Cardiac septum (tissue), 1 donor: ENCODE measurements around the gene KIAA1549. TPM values are rescaled to one million over a fixed set of nuclear protein-coding genes. Genes with fewer than 3 reads are reported as not detected.
"Not testable (repeated sequence)": the region's sequence is repeated elsewhere in the genome, so short reads cannot be mapped to it uniquely, and the experiment has no call there.

ENCODE experiments used
- DNase-seq: peaks from one replicate; pipeline ENCODE4 v3.0.0-alpha.2; 2020; ENCODE audit warnings: low spot score
- intact Hi-C: fragments of 100-400 bp; cut with DNase I; formaldehyde crosslinking; loops from one replicate; pipeline ENCODE4 v1.14.0; 2022
- total RNA-seq: library from RNA; stranded (reverse); fragmentation: NEBNext Ultra II Directional; extraction: Animal tissue kit (Norgen Biotek cat#: 25700); gene quantifications from one replicate; pipeline ENCODE4 v1.2.1, GENCODE V29; 2021
- donor health status: DM: no; HTN: no; CAD: no.

The KIAA1549 gene
- total RNA-seq, 1 donor from 2014 or later, result 1.4 TPM

DNA sequence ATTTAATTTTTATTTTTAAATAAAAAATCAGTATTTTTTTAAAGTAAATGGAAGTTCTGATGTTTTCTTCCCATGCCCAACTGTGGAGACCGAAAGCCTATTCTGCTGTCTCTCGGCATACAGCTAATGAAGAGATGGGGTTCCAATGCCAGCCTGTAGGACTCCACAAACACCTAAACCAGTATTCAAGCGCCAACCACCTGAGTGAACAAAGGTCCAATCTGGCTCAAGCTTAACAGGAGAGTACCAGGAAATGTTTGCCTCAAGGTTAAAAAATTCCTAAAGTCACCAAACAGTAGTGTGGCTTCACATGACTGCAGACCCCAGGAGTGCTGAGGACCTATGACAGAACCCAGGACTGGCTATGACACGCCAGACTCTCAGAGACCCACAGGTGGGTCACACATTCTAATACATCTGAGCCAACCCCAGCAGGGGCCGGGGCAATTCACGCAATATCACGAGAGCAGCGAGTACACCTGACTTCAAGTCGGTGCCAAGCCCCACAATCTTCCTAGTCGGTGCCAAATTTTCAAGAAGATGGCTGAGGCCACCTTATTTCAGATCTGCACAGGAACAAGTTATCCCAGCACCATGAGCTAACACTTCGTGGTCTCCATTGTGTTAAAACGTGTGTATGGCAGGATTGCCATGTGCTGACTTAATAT lies 31.6 kb downstream of the KIAA1549 start:
- DNase-seq, result no peak
- intact Hi-C loops, result no loop called here

GRCh38 chr7:138948403-138948802 lies 32.8 kb downstream of the KIAA1549 start:
- DNase-seq, result no peak
- intact Hi-C loops, result no loop called here

DNA sequence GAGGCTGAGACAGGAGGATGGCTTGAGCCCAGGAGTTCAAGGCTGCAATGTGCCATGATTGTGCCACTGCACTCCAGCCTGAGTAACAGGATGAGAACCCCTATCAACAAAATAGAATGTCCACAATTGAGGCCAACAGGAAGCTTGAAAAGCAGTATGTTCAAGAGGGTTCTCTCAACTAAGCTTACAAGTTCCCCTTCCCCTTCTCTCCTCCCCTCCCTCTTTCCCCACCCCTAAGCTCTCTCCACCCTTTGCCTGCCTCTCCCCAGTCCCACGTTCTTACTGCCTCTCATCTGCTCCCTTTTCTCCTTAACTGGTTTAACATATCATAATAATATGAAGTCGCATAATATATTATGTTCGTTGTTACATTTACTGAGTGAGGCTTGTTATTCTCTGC lies 35.4 kb downstream of the KIAA1549 start:
- no peak for DNase-seq
- intact Hi-C loops, result no loop called here

- no peak for DNase-seq
- intact Hi-C loops, result no loop called here
These were observed 36.0 kb downstream of the KIAA1549 start for GRCh38 chr7:138945154-138945553.

GRCh38 chr7:138944592-138944991 lies 36.6 kb downstream of the KIAA1549 start:
- no peak for DNase-seq
- intact Hi-C loops, result no loop called here

GRCh38 chr7:138943061-138943460 lies 38.1 kb downstream of the KIAA1549 start:
- intact Hi-C loops, result no loop called here
- DNase-seq, result no peak

- no peak for DNase-seq
- intact Hi-C loops, result no loop called here
These were observed 39.6 kb downstream of the KIAA1549 start for GRCh38 chr7:138941545-138941944.

GRCh38 chr7:138940602-138941001 lies 40.6 kb downstream of the KIAA1549 start:
- intact Hi-C loops, DNase-seq: not testable (repeated sequence)

DNA sequence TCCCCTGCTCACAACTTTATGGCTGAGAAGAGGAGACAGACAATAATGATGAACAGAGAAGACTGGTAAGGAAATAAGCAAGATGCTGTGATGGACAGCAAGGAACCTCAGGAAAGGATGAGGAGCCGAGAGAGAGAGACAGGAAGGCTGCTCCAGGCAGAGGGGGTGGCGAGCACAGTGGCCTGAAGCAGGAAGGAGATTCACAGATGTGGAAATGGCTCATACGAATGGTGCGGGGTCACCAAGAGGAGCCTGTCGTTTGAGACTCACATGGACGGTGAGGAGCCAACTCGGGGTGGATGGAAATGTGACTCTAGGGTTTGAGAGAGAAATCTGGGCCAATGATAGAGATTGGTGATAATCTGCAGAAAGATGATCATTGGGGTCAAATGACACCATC lies 43.7 kb downstream of the KIAA1549 start:
- intact Hi-C loops, result no loop called here

GRCh38 chr7:138935465-138936011 lies 45.7 kb downstream of the KIAA1549 start:
- intact Hi-C loops, result no loop called here
- DNase-seq, result no peak

More for the DNA sequence above, 43.7 kb downstream of the KIAA1549 start:
- DNase-seq, result no peak

- intact Hi-C loops, result no loop called here
- no peak for DNase-seq
These were observed 46.3 kb downstream of the KIAA1549 start for GRCh38 chr7:138934861-138935260.

- intact Hi-C loops, result no loop called here
- no peak for DNase-seq
These were observed 46.8 kb downstream of the KIAA1549 start for GRCh38 chr7:138934367-138934766.

DNA sequence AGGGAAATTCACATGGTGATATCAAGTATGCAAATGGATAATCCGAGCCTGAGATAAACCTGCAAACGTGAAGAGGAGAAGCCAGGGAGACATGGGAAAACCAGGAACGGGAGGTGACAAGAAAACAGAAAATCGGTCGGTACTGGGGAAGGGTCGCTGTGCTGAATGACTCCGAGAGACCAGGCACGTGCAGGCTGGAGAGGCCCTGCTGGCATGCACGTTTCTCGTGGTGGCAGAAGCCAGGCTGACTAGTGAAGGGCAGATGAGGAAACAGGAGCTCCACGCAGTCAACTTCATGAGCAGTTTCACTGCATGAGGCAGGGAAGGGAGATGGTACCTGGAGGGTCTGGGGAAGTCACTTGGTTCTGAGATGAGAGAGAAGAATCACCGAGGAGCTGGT lies 48.3 kb downstream of the KIAA1549 start:
- intact Hi-C loops, result no loop called here
- no peak for DNase-seq

- intact Hi-C loops, result no loop called here
- no peak for DNase-seq
These were observed 48.8 kb downstream of the KIAA1549 start for GRCh38 chr7:138932427-138932826.

- intact Hi-C loops, result no loop called here
These were observed 51.2 kb downstream of the KIAA1549 start for GRCh38 chr7:138929969-138930368.

DNA sequence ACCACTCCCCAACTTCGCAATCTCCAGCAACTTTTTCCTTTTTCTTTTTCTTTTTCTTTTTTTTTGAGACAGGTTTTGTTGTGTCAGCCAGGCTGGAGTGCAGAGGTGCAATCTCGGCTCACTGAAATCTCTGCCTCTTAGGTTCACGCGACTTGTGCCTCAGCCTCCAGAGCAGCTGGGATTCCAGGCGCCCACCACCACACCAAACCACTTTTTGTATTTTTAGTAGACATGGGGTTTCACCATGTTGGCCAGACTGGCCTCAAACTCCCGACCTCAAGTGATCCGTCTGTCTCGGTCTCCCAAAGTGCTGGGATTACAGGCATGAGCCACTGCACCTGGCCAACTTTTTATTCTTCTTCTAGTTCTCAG lies 55.0 kb downstream of the KIAA1549 start:
- intact Hi-C loops, result no loop called here
- DNase-seq, result no peak

More at GRCh38 chr7:138929969-138930368, 51.2 kb downstream of the KIAA1549 start:
- no peak for DNase-seq

DNA sequence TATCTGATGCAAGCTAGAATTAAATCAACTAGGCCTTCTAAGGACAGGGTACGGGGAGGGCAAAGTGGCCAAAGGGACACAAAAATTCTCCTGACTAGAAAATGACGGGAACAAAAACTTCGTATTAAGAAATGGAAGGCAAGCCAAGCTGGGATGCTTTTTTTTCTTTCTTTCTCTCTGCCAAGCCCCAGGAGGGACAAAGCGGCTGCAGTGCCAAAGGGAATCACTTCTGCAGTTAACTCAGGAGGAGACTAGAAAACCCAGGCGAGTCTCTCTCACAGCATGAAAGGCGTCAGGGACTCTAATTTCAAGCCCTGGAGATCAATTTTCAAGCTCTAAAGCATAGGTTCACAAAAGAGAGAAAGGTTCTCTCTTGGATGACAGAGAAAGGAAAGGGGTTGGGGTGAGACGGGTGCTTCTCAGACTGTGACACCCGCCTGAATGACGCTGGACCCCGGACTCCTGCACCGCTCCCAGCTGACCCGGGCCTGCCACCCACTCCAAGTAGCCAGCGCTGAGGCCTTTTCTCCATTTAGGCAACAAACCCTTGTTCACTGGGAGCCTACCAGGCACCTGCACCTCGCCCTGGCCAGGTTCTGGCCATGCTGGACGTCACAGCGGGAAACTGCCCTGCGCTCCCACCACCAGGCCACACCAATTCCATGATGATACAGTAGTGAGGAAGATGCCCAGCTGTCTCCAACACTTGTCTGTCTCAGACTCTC lies 56.5 kb downstream of the KIAA1549 start:
- intact Hi-C loops, result no loop called here
- DNase-seq, result no peak

DNA sequence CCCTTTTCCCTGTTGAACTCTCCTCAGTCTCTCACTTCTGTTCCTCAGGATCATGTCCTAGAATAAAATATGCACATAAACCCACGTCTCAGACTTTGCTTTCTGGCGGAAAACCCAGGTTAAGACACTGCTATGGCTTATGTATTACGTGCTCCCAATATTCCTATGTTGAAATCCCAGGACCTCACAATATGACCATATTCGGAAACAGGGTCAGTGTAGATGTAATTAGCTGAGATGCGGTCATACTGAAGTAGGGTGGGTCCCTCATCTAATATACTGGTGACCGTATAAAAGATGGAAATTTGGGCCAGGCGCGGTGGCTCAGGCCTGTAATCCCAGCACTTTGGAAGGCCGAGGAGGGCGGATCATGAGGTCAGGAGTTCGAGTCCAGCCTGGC lies 59.9 kb downstream of the KIAA1549 start:
- DNase-seq, result no peak
- intact Hi-C loops, result no loop called here

DNA sequence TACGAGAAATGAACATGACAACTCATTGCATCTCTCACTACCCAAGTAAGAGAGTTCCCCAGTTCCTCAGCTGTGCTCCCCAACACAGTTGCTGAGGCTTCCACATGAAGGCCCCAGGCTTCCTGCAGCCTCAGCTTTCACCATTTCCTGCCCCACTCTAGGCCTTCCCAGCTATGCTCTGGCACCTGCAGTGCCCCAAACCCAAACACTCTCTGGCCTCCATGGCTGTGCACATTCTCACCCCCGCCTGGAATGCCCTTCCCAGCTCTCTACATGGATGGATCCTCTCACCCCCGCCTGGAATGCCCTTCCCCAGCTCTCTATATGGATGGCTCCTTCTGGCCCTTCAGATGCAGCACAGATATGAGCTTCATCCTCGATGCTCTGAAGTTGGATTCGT lies 61.3 kb downstream of the KIAA1549 start:
- intact Hi-C loops, result no loop called here
- no peak for DNase-seq

- intact Hi-C loops, result no loop called here
- DNase-seq, result no peak
These were observed 62.0 kb downstream of the KIAA1549 start for GRCh38 chr7:138919216-138919615.

DNA sequence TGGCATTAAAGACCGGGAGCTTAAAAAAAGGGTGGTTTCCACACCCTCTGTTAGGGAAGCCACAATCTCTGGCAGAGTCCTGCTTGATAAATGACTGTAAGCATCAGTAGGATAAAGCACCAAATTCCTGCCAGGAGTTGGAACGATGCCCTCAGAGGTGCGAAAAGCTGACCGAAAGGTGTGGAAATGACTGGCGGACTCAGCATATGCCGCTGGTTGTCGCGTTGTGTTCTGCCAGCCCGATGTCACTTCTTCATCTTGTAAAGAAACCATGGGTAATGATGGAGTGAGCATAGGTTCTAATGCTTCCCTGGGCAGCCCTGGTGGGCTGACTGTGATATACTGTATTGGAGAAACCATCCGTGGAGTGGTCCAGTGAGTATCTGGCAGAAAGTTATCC lies 62.4 kb downstream of the KIAA1549 start:
- intact Hi-C loops, result no loop called here
- DNase-seq, result no peak
